Panc1 (cell line): ENCODE measurements around the gene TEX11.

Source experiments
- CTCF ChIP-seq: fragments of 450-650 bp; IDR thresholded peaks from 2 replicates; pipeline ENCODE4 v1.5.1; 2017; ENCODE audit warnings: mild to moderate bottlenecking
- POLR2AphosphoS5 ChIP-seq: IDR thresholded peaks from 2 replicates; pipeline ENCODE4 v1.6.1; 2012; ENCODE audit warnings: mild to moderate bottlenecking, low read depth, low read length, moderate library complexity
- REST ChIP-seq, 2 experiments: IDR thresholded peaks; 2 replicates each; pipeline ENCODE4 v1.6.1; 2011 to 2012; ENCODE audit warnings: low read depth in 2 of 2, control low read depth in 1 of 2, low read length in 1 of 2, mild to moderate bottlenecking in 1 of 2, moderate library complexity in 1 of 2; ENCODE audit not compliant: insufficient read depth in 1 of 2
- SIN3A ChIP-seq: IDR thresholded peaks from 2 replicates; pipeline ENCODE4 v1.6.1; 2012; ENCODE audit warnings: low read depth, mild to moderate bottlenecking, low read length, moderate library complexity, borderline replicate concordance; ENCODE audit not compliant: insufficient read depth
- TCF7L2 ChIP-seq: IDR thresholded peaks from 2 replicates; pipeline ENCODE4 v1.6.1; 2011; ENCODE audit warnings: mild to moderate bottlenecking, low read depth, low read length, inconsistent platforms

- TF ChIP-seq CTCF (no peak), POLR2AphosphoS5 (no peak), REST (IDR thresholded peaks at IDR 0.05; ENCODE audit: insufficient read depth in 1 of 2, low read depth in 2 of 2, low read length in 1 of 2) (no peak), SIN3A (no peak), TCF7L2 (no peak)
These were observed 428.4 kb downstream of the TEX11 start for GRCh38 chrX:70479922-70480659.
